Measurements from ENCODE around the gene NR3C2. TPM values are rescaled to one million over a fixed set of nuclear protein-coding genes. Genes with fewer than 3 reads are reported as not detected.
A peak's percentile ranks its signal among the peaks of the same experiment; 100 is the strongest.

NR3C2 gene
- total and polyA plus RNA-seq, 7 donors = 0.70 to 17.9 (median 7.5) TPM

- H3K4me3 ChIP-seq = no peak overlapping the region
- no peak overlapping the region for H3K27ac ChIP-seq
- H3K36me3 ChIP-seq (ENCODE audit: insufficient read depth in 1 of 2, low read depth in 1 of 2) = no peaks in the 10 kb centered on the region
- TF ChIP-seq CTCF (IDR thresholded peaks at IDR 0.05) = no peak
- peaks cover 7% of the 10 kb centered on the region for H3K9me3 ChIP-seq
- H3K4me1 ChIP-seq = no peaks in the 10 kb centered on the region
- no peaks in the 10 kb centered on the region for H3K27me3 ChIP-seq (ENCODE audit: insufficient read depth in 3 of 3, low read length in 2 of 3)
- intact Hi-C loops (cut with DNase I) = no loop called here
- ATAC-seq (no peak), DNase-seq (no peak)
- 84 to 96% (median 92%) methylated on average over 2 of the region's 2 CpGs for WGBS, 3 donors
Observed at GRCh38 chr4:148296498-148296897, 145.7 kb downstream of the NR3C2 start.

GRCh38 chr4:148295642-148296041 lies 146.6 kb downstream of the NR3C2 start:
- intact Hi-C loops (cut with DNase I) = no loop called here
- Histone ChIP-seq H3K4me3 (no peak overlapping the region), H3K27me3 (ENCODE audit: insufficient read depth in 3 of 3, low read length in 2 of 3) (no peaks in the 10 kb centered on the region), H3K36me3 (ENCODE audit: insufficient read depth in 1 of 2, low read depth in 1 of 2) (no peaks in the 10 kb centered on the region), H3K27ac (no peak overlapping the region), H3K9me3 (no peaks in the 10 kb centered on the region), H3K4me1 (no peaks in the 10 kb centered on the region)
- 97 to 100% (median 100%) methylated on average over 1 of the region's 1 CpG for WGBS, 3 donors
- no peak for TF ChIP-seq CTCF (IDR thresholded peaks at IDR 0.05)
- ATAC-seq (no peak), DNase-seq (no peak)

- no peak for DNase-seq
- WGBS, 3 donors = 53 to 82% (median 57%) methylated on average over 1 of the region's 1 CpG
- Histone ChIP-seq H3K4me1 (no peaks in the 10 kb centered on the region), H3K9me3 (no peaks in the 10 kb centered on the region), H3K4me3 (no peak overlapping the region), H3K27me3 (ENCODE audit: insufficient read depth in 3 of 3, low read length in 2 of 3) (no peaks in the 10 kb centered on the region), H3K36me3 (ENCODE audit: insufficient read depth in 1 of 2, low read depth in 1 of 2) (no peaks in the 10 kb centered on the region), H3K27ac (no peak overlapping the region)
- intact Hi-C loops (cut with DNase I) = no loop called here
- no peak for TF ChIP-seq CTCF (IDR thresholded peaks at IDR 0.05)
- no peak for ATAC-seq
Observed at GRCh38 chr4:148293571-148293970, 148.6 kb downstream of the NR3C2 start.

- intact Hi-C loops (cut with DNase I) = no loop called here
- H3K27me3 ChIP-seq (ENCODE audit: insufficient read depth in 3 of 3, low read length in 2 of 3) = no peaks in the 10 kb centered on the region
- TF ChIP-seq CTCF (IDR thresholded peaks at IDR 0.05) = no peak
- DNase-seq = no peak
- no peaks in the 10 kb centered on the region for H3K36me3 ChIP-seq (ENCODE audit: insufficient read depth in 1 of 2, low read depth in 1 of 2)
- H3K9me3 ChIP-seq = no peaks in the 10 kb centered on the region
- H3K4me3 ChIP-seq = no peak overlapping the region
- H3K4me1 ChIP-seq = no peaks in the 10 kb centered on the region
- 79 to 97% (median 87%) methylated on average over 1 of the region's 1 CpG for WGBS, 3 donors
- H3K27ac ChIP-seq = no peak overlapping the region
- ATAC-seq = no peak
Observed at GRCh38 chr4:148292686-148293085, 149.5 kb downstream of the NR3C2 start.

GRCh38 chr4:148289740-148290139 lies 152.5 kb downstream of the NR3C2 start:
- Histone ChIP-seq H3K27me3 (ENCODE audit: insufficient read depth in 3 of 3, low read length in 2 of 3) (no peaks in the 10 kb centered on the region), H3K27ac (peak overlapping the region; percentile 56), H3K36me3 (ENCODE audit: insufficient read depth in 1 of 2, low read depth in 1 of 2) (no peaks in the 10 kb centered on the region), H3K4me3 (no peak overlapping the region), H3K9me3 (no peaks in the 10 kb centered on the region), H3K4me1 (peaks cover 13% of the 10 kb centered on the region)
- 59 to 76% (median 62%) methylated on average over 4 of the region's 4 CpGs for WGBS, 3 donors
- TF ChIP-seq CTCF (IDR thresholded peaks at IDR 0.05) = no peak
- ATAC-seq (peak in 3 of 4 donors; percentile 28 to 56 (median 41)), DNase-seq (no peak)
- intact Hi-C loops (cut with DNase I) = loop anchor here (1.0 to 10.0 kb wide), 3 partner anchors 14 to 155 kb away; partner anchors contain the start of gene NR3C2 (in 1 of the 2)
